Hepatocyte (in vitro differentiated cells): Measurements from ENCODE around the gene ITGB2. TPM values are rescaled to one million over a fixed set of nuclear protein-coding genes. Genes with fewer than 3 reads are reported as not detected.

Experiments used
- DNase-seq: peaks from one replicate; pipeline ENCODE4 v3.0.0-alpha.2; 2016; ENCODE audit warnings: low spot score
- H2AFZ ChIP-seq: fragments of 200-600 bp; sonication (generic); 2 replicates; pipeline ENCODE4 v1.6.0; 2016; ENCODE audit warnings: antibody characterized with exemption, mild to moderate bottlenecking
- H3K27ac ChIP-seq: fragments of 200-600 bp; sonication (generic); 2 replicates; pipeline ENCODE4 v1.5.1; 2016; ENCODE audit warnings: mild to moderate bottlenecking
- H3K27me3 ChIP-seq: fragments of 200-600 bp; sonication (generic); 2 replicates; pipeline ENCODE4 v1.6.1; 2016
- H3K36me3 ChIP-seq: fragments of 200-600 bp; sonication (generic); replicated peaks from 2 replicates; pipeline ENCODE4 v1.5.1; 2016; ENCODE audit warnings: low read depth; ENCODE audit not compliant: insufficient read depth
- H3K4me1 ChIP-seq: fragments of 200-600 bp; sonication (generic); 2 replicates; pipeline ENCODE4 v1.5.1; 2016; ENCODE audit warnings: mild to moderate bottlenecking, moderate library complexity; ENCODE audit not compliant: insufficient read depth
- H3K4me2 ChIP-seq: fragments of 200-600 bp; sonication (generic); 2 replicates; pipeline ENCODE4 v1.6.0; 2016
- H3K4me3 ChIP-seq: fragments of 200-600 bp; sonication (generic); 2 replicates; pipeline ENCODE4 v1.5.1; 2016; ENCODE audit warnings: mild to moderate bottlenecking
- H3K79me2 ChIP-seq: fragments of 200-600 bp; sonication (generic); 2 replicates; pipeline ENCODE4 v1.6.0; 2017; ENCODE audit warnings: mild to moderate bottlenecking
- H3K9me2 ChIP-seq: fragments of 200-600 bp; sonication (generic); replicated peaks from 2 replicates; pipeline ENCODE4 v1.6.0; 2017; ENCODE audit warnings: mild to moderate bottlenecking; ENCODE audit not compliant: insufficient read depth
- H3K9me3 ChIP-seq: fragments of 200-600 bp; sonication (generic); 2 replicates; pipeline ENCODE4 v1.5.1; 2016; ENCODE audit warnings: low read depth, mild to moderate bottlenecking
- H4K20me1 ChIP-seq: fragments of 200-600 bp; sonication (generic); 2 replicates; pipeline ENCODE4 v1.6.0; 2016; ENCODE audit warnings: mild to moderate bottlenecking; ENCODE audit not compliant: insufficient read depth, poor library complexity, severe bottlenecking
- EZH2 ChIP-seq: fragments of 200-600 bp; sonication (generic); IDR thresholded peaks from 2 replicates; pipeline ENCODE4 v1.6.1; 2016; ENCODE audit warnings: antibody characterized with exemption, mild to moderate bottlenecking, borderline replicate concordance
- EZH2phosphoT487 ChIP-seq: fragments of 200-600 bp; sonication (generic); IDR thresholded peaks from one replicate; pipeline ENCODE4 v1.6.1; 2018; ENCODE audit warnings: antibody characterized with exemption, mild to moderate bottlenecking, low read depth, moderate library complexity; ENCODE audit not compliant: unreplicated experiment, severe bottlenecking
- WGBS: methylation state at CpG from one replicate; pipeline ENCODE4 v1.1.6; 2016; ENCODE audit warnings: low lambda C conversion rate; ENCODE audit errors: missing lambda C conversion rate; 5-methylcytosine and 5-hydroxymethylcytosine counted together
- polyA plus RNA-seq: library from polyadenylated mRNA; unstranded; fragments of >200 nt; fragmentation: Nextera tagmentation; extraction: Ambion mirVana; gene quantifications from 2 replicates; pipeline ENCODE4 v1.2.1, GENCODE V29; 2016
- total RNA-seq: library from RNA; depleted of rRNA; stranded (reverse); fragments of >200 nt; gene quantifications from 2 replicates; pipeline ENCODE4 v1.2.3, GENCODE V29; 2014
- TF ChIP-seq, protein P1 (sequence below): fragments of 200-600 bp; sonication (generic); IDR thresholded peaks from 2 replicates; pipeline ENCODE4 v1.5.1; 2016; ENCODE audit warnings: antibody characterized with exemption, mild to moderate bottlenecking; ENCODE audit not compliant: poor library complexity

The ITGB2 gene
- total and polyA plus RNA-seq, 2 experiments from 2014 or later: 3.8 to 4.2 TPM

DNA sequence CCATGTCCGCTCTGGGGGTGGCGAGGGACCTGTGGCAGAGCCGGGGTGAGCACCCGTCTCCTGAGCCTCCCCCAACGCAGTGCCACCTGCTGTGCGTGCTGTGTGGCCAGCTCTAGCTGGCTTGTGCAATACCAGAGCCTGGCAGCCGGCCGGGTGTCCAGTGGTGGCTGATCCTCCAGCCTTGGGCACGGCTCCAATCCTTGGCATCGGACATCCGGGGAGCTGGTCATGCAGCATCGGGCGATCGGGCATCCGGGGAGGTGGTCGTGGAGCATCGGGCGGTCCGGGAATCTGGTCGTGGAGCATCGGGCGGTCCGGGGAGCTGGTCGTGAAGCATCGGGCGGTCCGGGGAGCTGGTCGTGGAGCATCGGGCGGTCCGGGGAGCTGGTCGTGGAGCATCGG lies 27.2 kb upstream of the ITGB2 start:
- DNase-seq: no peak
- TF ChIP-seq EZH2 (no peak), EZH2phosphoT487 (no peak)
- TF ChIP-seq, protein P1, sequence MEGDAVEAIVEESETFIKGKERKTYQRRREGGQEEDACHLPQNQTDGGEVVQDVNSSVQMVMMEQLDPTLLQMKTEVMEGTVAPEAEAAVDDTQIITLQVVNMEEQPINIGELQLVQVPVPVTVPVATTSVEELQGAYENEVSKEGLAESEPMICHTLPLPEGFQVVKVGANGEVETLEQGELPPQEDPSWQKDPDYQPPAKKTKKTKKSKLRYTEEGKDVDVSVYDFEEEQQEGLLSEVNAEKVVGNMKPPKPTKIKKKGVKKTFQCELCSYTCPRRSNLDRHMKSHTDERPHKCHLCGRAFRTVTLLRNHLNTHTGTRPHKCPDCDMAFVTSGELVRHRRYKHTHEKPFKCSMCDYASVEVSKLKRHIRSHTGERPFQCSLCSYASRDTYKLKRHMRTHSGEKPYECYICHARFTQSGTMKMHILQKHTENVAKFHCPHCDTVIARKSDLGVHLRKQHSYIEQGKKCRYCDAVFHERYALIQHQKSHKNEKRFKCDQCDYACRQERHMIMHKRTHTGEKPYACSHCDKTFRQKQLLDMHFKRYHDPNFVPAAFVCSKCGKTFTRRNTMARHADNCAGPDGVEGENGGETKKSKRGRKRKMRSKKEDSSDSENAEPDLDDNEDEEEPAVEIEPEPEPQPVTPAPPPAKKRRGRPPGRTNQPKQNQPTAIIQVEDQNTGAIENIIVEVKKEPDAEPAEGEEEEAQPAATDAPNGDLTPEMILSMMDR: no peak
- Histone ChIP-seq H4K20me1 (peaks cover 10% of the 10 kb centered on the region), H3K4me1 (peaks cover 4% of the 10 kb centered on the region), H3K4me3 (no peak overlapping the region), H3K79me2 (peaks cover 47% of the 10 kb centered on the region), H3K9me3 (no peaks in the 10 kb centered on the region), H3K27ac (no peak overlapping the region), H2AFZ (no peak overlapping the region), H3K9me2 (no peaks in the 10 kb centered on the region), H3K4me2 (no peak overlapping the region), H3K27me3 (no peaks in the 10 kb centered on the region), H3K36me3 (no peaks in the 10 kb centered on the region)
- WGBS: 97% methylated on average over 32 of the region's 33 CpGs

DNA sequence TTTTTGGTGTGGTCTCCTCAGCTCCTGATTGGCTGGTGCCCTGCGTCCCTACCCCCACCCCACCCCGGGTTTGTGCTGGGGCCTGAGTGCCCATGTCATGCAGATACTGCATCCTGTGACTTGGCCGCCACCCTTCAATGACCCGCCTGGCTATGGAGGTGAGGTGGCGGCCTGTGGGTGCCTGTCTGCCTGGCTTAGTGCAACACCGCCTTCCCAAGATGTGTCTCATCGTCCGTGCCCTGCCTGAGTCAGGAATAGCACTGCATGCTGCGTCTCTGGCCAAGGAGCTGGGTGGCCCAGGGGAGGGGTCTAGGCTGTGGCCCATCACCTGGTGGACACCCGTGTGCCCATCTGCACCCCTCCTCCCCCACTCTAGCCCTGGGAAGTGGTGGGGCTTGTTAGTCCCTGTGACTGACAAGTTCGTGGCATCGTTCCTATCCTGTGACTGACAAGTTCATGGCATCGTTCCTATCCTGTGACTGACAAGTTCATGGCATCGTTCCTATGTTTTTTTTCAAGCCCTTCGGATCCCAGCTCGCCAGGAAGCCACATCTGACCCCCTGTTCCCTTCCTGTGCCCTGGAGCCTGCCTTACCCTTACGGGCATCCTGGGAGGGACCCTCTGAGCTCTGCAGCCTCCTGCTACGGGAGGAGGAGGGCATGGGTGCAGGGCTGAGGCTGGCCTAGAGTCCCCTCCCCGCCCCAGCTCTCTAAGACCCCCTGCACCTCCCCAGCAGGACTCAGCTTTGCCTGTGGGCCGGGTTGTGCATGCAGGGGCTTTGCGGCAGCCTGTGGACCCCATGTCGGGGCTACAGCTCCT lies 26.6 kb upstream of the ITGB2 start:
- 93% methylated on average over 22 of the region's 22 CpGs for WGBS
- Histone ChIP-seq H3K4me3 (no peak overlapping the region), H3K27ac (no peak overlapping the region), H3K9me2 (no peaks in the 10 kb centered on the region), H3K4me1 (peaks cover 4% of the 10 kb centered on the region), H3K9me3 (no peaks in the 10 kb centered on the region), H3K36me3 (no peaks in the 10 kb centered on the region), H2AFZ (no peak overlapping the region), H3K79me2 (peaks cover 47% of the 10 kb centered on the region), H4K20me1 (peaks cover 10% of the 10 kb centered on the region), H3K27me3 (no peaks in the 10 kb centered on the region), H3K4me2 (no peak overlapping the region)
- DNase-seq: no peak
- TF ChIP-seq, protein P1: no peak
- TF ChIP-seq EZH2: no peak
- no peak for TF ChIP-seq EZH2phosphoT487

DNA sequence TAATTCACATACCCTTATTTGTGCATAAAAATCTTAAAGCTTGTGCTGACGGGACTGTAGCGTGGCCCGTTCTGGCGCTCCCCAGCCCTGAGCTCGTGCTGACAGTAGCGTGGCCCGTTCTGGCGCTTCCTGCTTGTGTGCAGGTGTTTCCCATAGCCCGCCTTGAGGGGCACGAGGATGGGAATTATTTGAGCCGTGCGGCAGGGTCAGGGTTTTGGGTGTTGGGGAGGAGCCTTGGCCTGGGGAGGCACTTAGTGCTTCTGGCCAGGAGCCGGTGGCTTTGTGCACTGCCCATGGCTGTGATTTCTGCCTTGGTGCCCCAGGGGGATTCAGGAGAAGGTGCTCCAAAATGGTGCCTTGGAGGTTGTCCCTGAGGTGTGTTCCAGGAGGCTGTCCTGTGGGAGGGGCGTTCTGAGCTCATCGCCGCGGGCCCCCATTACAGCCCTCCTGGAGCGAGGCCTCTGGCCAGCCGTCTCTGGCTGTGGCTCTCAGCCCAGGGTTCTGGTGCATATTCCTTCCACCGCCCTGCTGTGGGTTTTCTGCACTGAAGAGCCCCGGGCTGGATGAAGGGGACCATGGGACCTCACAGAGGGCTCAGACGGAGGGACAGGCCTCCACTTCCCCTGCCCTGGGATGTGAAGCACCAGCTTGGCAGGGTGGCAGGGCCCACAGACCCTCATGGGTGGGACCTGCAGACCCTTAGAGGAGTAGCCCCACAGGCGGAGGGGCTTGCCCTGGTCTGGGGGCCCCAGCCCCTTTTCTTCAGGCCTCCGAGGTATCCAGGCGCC lies 25.7 kb upstream of the ITGB2 start:
- TF ChIP-seq EZH2phosphoT487 (no peak), EZH2 (no peak)
- TF ChIP-seq, protein P1: no peak
- Histone ChIP-seq H2AFZ (no peak overlapping the region), H3K4me2 (no peak overlapping the region), H3K36me3 (no peaks in the 10 kb centered on the region), H3K9me3 (no peaks in the 10 kb centered on the region), H3K27ac (no peak overlapping the region), H3K4me1 (peaks cover 7% of the 10 kb centered on the region), H3K27me3 (no peaks in the 10 kb centered on the region), H3K9me2 (no peaks in the 10 kb centered on the region), H3K4me3 (no peak overlapping the region), H4K20me1 (peaks cover 12% of the 10 kb centered on the region), H3K79me2 (peaks cover 53% of the 10 kb centered on the region)
- DNase-seq: no peak
- WGBS: 93% methylated on average over 25 of the region's 25 CpGs
